PC-3 (cell line): ENCODE measurements around the gene HABP4.

Source experiments
- EZH2phosphoT487 ChIP-seq: fragments of 300-600 bp; sonication (generic); IDR thresholded peaks from 2 replicates; pipeline ENCODE4 v1.6.1; 2018; ENCODE audit warnings: mild to moderate bottlenecking, antibody characterized with exemption, low read length, borderline replicate concordance
- TF ChIP-seq, protein P1 (sequence below): fragments of 300-600 bp; sonication (generic); conservative IDR thresholded peaks from 2 replicates; pipeline ENCODE4 v1.5.1; 2017; ENCODE audit warnings: antibody characterized with exemption, low read depth, mild to moderate bottlenecking, low read length

DNA sequence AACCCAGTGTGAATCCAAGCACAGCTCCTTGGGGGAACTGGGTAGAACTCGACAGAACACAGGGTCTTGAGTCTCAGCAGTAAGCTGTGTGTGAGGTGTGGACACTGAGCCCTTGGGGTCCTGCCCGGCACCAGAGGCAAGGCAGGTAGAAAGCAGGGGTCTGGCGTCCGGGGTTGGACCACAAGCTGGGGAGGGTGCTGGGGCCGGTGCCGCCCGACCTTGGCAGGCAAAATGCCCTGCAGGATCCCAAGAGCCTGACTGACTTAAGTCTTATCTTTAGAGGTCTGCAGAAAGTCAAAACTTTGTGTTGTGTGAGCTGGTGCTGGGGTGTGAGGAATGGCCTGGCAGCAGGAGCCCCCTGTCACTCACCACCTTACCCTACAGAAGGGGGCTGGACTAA, 49.3 kb downstream of the HABP4 start:
- TF ChIP-seq, protein P1, sequence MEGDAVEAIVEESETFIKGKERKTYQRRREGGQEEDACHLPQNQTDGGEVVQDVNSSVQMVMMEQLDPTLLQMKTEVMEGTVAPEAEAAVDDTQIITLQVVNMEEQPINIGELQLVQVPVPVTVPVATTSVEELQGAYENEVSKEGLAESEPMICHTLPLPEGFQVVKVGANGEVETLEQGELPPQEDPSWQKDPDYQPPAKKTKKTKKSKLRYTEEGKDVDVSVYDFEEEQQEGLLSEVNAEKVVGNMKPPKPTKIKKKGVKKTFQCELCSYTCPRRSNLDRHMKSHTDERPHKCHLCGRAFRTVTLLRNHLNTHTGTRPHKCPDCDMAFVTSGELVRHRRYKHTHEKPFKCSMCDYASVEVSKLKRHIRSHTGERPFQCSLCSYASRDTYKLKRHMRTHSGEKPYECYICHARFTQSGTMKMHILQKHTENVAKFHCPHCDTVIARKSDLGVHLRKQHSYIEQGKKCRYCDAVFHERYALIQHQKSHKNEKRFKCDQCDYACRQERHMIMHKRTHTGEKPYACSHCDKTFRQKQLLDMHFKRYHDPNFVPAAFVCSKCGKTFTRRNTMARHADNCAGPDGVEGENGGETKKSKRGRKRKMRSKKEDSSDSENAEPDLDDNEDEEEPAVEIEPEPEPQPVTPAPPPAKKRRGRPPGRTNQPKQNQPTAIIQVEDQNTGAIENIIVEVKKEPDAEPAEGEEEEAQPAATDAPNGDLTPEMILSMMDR: no peak
- no peak for TF ChIP-seq EZH2phosphoT487
